Measurements from ENCODE around the gene ITM2B. TPM values are rescaled to one million over a fixed set of nuclear protein-coding genes. Genes with fewer than 3 reads are reported as not detected.

ITM2B gene
- total and polyA plus RNA-seq, 2 donors from 2014 or later: 1,431 to 2,443 TPM

- H3K9ac ChIP-seq (ENCODE audit: low read length in 3 of 3): no peak overlapping the region
- intact Hi-C loops (cut with DNase I): no loop called here
- no peak for TF ChIP-seq CTCF (IDR thresholded peaks at IDR 0.05; ENCODE audit: borderline replicate concordance, extremely low read depth, insufficient read depth)
- no peak overlapping the region for H3K27ac ChIP-seq (ENCODE audit: low read depth in 2 of 2, low read length in 2 of 2)
- no peaks in the 10 kb centered on the region for H3K4me1 ChIP-seq (ENCODE audit: control insufficient read depth in 2 of 3, insufficient read depth in 2 of 3, low read depth in 1 of 3, low read length in 3 of 3)
- no peak overlapping the region for H3K4me3 ChIP-seq (ENCODE audit: low read length in 3 of 3)
- H3K27me3 ChIP-seq (ENCODE audit: control insufficient read depth, insufficient read depth, low read length): no peaks in the 10 kb centered on the region
- DNase-seq: no peak
- H3K9me3 ChIP-seq (ENCODE audit: control insufficient read depth in 2 of 3, insufficient read depth in 1 of 3, low read length in 3 of 3): no peaks in the 10 kb centered on the region
- no peaks in the 10 kb centered on the region for H3K36me3 ChIP-seq (ENCODE audit: control insufficient read depth in 2 of 3, insufficient read depth in 3 of 3, low read length in 3 of 3)
- no peak for FAIRE-seq
These were observed 46.3 kb upstream of the ITM2B start for GRCh38 chr13:48186722-48187121.

GRCh38 chr13:48188131-48188530 lies 44.9 kb upstream of the ITM2B start:
- intact Hi-C loops (cut with DNase I): no loop called here
- Histone ChIP-seq H3K27me3 (ENCODE audit: control insufficient read depth, insufficient read depth, low read length) (no peaks in the 10 kb centered on the region), H3K36me3 (ENCODE audit: control insufficient read depth in 2 of 3, insufficient read depth in 3 of 3, low read length in 3 of 3) (no peaks in the 10 kb centered on the region), H3K9ac (ENCODE audit: low read length in 3 of 3) (no peak overlapping the region), H3K27ac (ENCODE audit: low read depth in 2 of 2, low read length in 2 of 2) (no peak overlapping the region), H3K4me1 (ENCODE audit: control insufficient read depth in 2 of 3, insufficient read depth in 2 of 3, low read depth in 1 of 3, low read length in 3 of 3) (no peaks in the 10 kb centered on the region), H3K9me3 (ENCODE audit: control insufficient read depth in 2 of 3, insufficient read depth in 1 of 3, low read length in 3 of 3) (no peaks in the 10 kb centered on the region), H3K4me3 (ENCODE audit: low read length in 3 of 3) (no peak overlapping the region)
- DNase-seq (no peak), FAIRE-seq (no peak)
- TF ChIP-seq CTCF (IDR thresholded peaks at IDR 0.05; ENCODE audit: borderline replicate concordance, extremely low read depth, insufficient read depth): no peak

- intact Hi-C loops (cut with DNase I): no loop called here
- H3K27ac ChIP-seq (ENCODE audit: low read depth in 2 of 2, low read length in 2 of 2): no peak overlapping the region
- no peaks in the 10 kb centered on the region for H3K36me3 ChIP-seq (ENCODE audit: control insufficient read depth in 2 of 3, insufficient read depth in 3 of 3, low read length in 3 of 3)
- H3K4me1 ChIP-seq (ENCODE audit: control insufficient read depth in 2 of 3, insufficient read depth in 2 of 3, low read depth in 1 of 3, low read length in 3 of 3): no peaks in the 10 kb centered on the region
- FAIRE-seq (no peak), DNase-seq (no peak)
- H3K9ac ChIP-seq (ENCODE audit: low read length in 3 of 3): no peak overlapping the region
- H3K27me3 ChIP-seq (ENCODE audit: control insufficient read depth, insufficient read depth, low read length): no peaks in the 10 kb centered on the region
- H3K9me3 ChIP-seq (ENCODE audit: control insufficient read depth in 2 of 3, insufficient read depth in 1 of 3, low read length in 3 of 3): no peaks in the 10 kb centered on the region
- no peak for TF ChIP-seq CTCF (IDR thresholded peaks at IDR 0.05; ENCODE audit: borderline replicate concordance, extremely low read depth, insufficient read depth)
- H3K4me3 ChIP-seq (ENCODE audit: low read length in 3 of 3): no peak overlapping the region
These were observed 44.4 kb upstream of the ITM2B start for GRCh38 chr13:48188601-48189000.

- DNase-seq: no peak
- no peak for TF ChIP-seq CTCF (IDR thresholded peaks at IDR 0.05; ENCODE audit: borderline replicate concordance, extremely low read depth, insufficient read depth)
- FAIRE-seq: no peak
- Histone ChIP-seq H3K27ac (ENCODE audit: low read depth in 2 of 2, low read length in 2 of 2) (no peak overlapping the region), H3K36me3 (ENCODE audit: control insufficient read depth in 2 of 3, insufficient read depth in 3 of 3, low read length in 3 of 3) (no peaks in the 10 kb centered on the region), H3K9me3 (ENCODE audit: control insufficient read depth in 2 of 3, insufficient read depth in 1 of 3, low read length in 3 of 3) (no peaks in the 10 kb centered on the region), H3K27me3 (ENCODE audit: control insufficient read depth, insufficient read depth, low read length) (no peaks in the 10 kb centered on the region), H3K4me3 (ENCODE audit: low read length in 3 of 3) (no peak overlapping the region), H3K4me1 (ENCODE audit: control insufficient read depth in 2 of 3, insufficient read depth in 2 of 3, low read depth in 1 of 3, low read length in 3 of 3) (no peaks in the 10 kb centered on the region), H3K9ac (ENCODE audit: low read length in 3 of 3) (no peak overlapping the region)
- intact Hi-C loops (cut with DNase I): no loop called here
These were observed 43.8 kb upstream of the ITM2B start for GRCh38 chr13:48189171-48189570.
